Testis (tissue), 2 donors: Measurements from ENCODE around the gene TRIP10.

Source experiments
- CTCF ChIP-seq, 3 experiments: fragments of 450-650 bp in 2 of 3; fragments of 200-600 bp in 1 of 3; sonication (generic) in 1 of 3; IDR thresholded peaks; one replicate each; pipeline ENCODE4 v1.5.1; 2016 to 2019; ENCODE audit warnings: antibody characterized with exemption in 3 of 3, mild to moderate bottlenecking in 2 of 3, moderate library complexity in 1 of 3
- POLR2A ChIP-seq: fragments of 450-650 bp; IDR thresholded peaks from one replicate; pipeline ENCODE4 v1.6.1; 2017; ENCODE audit warnings: antibody characterized with exemption, mild to moderate bottlenecking, moderate library complexity

- TF ChIP-seq CTCF (IDR thresholded peaks at IDR 0.05) (no peak), POLR2A (no peak)
Measured at GRCh38 chr19:6765738-6766356, 26.4 kb downstream of the TRIP10 start.
